Subcutaneous adipose tissue (tissue), 4 donors: ENCODE measurements around the gene C5orf47. TPM values are rescaled to one million over a fixed set of nuclear protein-coding genes. Genes with fewer than 3 reads are reported as not detected.

Experiments
- CTCF ChIP-seq: fragments of 450-650 bp; IDR thresholded peaks from one replicate; pipeline ENCODE4 v1.5.1; 2016; ENCODE audit warnings: low read depth, mild to moderate bottlenecking, control low read depth, antibody characterized with exemption, moderate library complexity
- total RNA-seq, 4 donors: library from RNA; depleted of rRNA; stranded (reverse); fragments of >200 nt; gene quantifications; one replicate each; pipeline ENCODE4 v1.1.0, GENCODE V29; 2016

The C5orf47 gene
- total RNA-seq, 4 donors from 2014 or later, result not detected

- TF ChIP-seq CTCF, result no peak
Observed at GRCh38 chr5:173963867-173964441, 25.0 kb upstream of the C5orf47 start.

GRCh38 chr5:173964506-173964905, 24.5 kb upstream of the C5orf47 start:
- TF ChIP-seq CTCF, result no peak

GRCh38 chr5:173967241-173967640, 21.7 kb upstream of the C5orf47 start:
- TF ChIP-seq CTCF, result no peak

GRCh38 chr5:173968154-173968797, 20.7 kb upstream of the C5orf47 start:
- no peak for TF ChIP-seq CTCF

- no peak for TF ChIP-seq CTCF
Observed at GRCh38 chr5:173969167-173970049, 19.6 kb upstream of the C5orf47 start.

- TF ChIP-seq CTCF, result no peak
Observed at GRCh38 chr5:173970878-173971650, 17.9 kb upstream of the C5orf47 start.
